OCI-LY1 (cell line): ENCODE data around the gene POU5F2.

Source experiments
- CTCF ChIP-seq: fragments of 200-600 bp; sonication (generic), shearing (Covaris generic); IDR thresholded peaks from 2 replicates; pipeline ENCODE4 v1.5.1; 2017; ENCODE audit warnings: mild to moderate bottlenecking, antibody characterized with exemption, low read length, moderate library complexity, mixed read lengths
- EZH2 ChIP-seq: fragments of 200-600 bp; sonication (generic), shearing (Covaris generic); IDR thresholded peaks from 2 replicates; pipeline ENCODE4 v1.8.0; 2017; ENCODE audit warnings: borderline replicate concordance, mixed run types, mild to moderate bottlenecking, antibody characterized with exemption, low read length, moderate library complexity, mixed read lengths

GRCh38 chr5:93726595-93726994, 14.8 kb downstream of the POU5F2 start:
- TF ChIP-seq EZH2 (no peak), CTCF (no peak)
